Cardiac septum (tissue), 1 donor: ENCODE data around the gene ESPNL. TPM values are rescaled to one million over a fixed set of nuclear protein-coding genes. Genes with fewer than 3 reads are reported as not detected.
A peak's percentile ranks its signal among the peaks of the same experiment; 100 is the strongest.
"Not testable (repeated sequence)": the region's sequence is repeated elsewhere in the genome, so short reads cannot be mapped to it uniquely, and the experiment has no call there.

ENCODE experiments used
- DNase-seq: peaks from one replicate; pipeline ENCODE4 v3.0.0-alpha.2; 2020; ENCODE audit warnings: low spot score
- intact Hi-C: fragments of 100-400 bp; cut with DNase I; formaldehyde crosslinking; loops from one replicate; pipeline ENCODE4 v1.14.0; 2022
- total RNA-seq: library from RNA; stranded (reverse); fragmentation: NEBNext Ultra II Directional; extraction: Animal tissue kit (Norgen Biotek cat#: 25700); gene quantifications from one replicate; pipeline ENCODE4 v1.2.1, GENCODE V29; 2021
- donor health status: DM: no; HTN: no; CAD: no.

The ESPNL gene
- total RNA-seq, 1 donor from 2014 or later: 0.08 TPM

DNA sequence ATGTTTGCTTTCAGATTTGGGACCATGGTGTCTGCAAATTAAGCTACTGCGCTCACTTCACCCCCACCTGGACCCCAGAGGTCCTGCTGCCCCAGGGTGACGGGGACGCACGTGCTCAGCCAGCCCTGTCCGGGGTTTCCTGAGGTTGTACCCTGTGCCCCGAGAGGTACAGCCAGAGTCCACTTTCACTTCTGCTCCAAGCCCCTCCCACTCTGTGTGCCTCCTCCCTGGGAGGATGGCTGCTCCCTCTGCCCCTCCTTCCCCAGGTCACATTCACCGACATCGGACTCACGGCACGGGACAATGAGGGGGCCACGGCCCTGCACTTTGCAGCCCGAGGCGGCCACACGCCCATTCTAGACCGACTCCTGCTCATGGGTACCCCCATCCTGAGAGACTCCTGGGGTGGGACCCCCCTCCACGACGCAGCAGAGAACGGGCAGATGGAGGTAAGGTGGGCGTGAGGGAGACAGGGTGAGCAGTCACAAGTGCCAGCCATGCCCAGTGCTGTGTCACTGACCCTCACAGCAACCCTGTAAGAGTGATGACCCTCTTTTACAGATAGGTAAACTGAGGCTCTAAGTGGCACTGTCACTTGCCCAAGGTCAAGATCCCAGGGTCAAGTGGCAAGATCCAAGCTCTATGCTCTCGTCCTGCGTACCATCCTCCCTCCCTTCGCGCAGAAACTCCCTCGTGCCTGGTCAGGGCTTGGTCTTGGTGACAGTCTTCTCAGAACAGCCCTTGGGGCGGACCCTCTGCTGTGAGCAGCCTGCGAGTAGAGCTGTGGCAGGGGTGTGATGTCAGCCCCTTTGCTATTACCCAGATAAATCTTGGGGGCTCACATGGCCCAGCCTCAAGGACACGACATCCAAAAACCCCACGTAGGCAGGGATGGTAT lies 7.6 kb downstream of the ESPNL start:
- intact Hi-C loops: no loop called here
- peak; percentile 71 for DNase-seq

DNA sequence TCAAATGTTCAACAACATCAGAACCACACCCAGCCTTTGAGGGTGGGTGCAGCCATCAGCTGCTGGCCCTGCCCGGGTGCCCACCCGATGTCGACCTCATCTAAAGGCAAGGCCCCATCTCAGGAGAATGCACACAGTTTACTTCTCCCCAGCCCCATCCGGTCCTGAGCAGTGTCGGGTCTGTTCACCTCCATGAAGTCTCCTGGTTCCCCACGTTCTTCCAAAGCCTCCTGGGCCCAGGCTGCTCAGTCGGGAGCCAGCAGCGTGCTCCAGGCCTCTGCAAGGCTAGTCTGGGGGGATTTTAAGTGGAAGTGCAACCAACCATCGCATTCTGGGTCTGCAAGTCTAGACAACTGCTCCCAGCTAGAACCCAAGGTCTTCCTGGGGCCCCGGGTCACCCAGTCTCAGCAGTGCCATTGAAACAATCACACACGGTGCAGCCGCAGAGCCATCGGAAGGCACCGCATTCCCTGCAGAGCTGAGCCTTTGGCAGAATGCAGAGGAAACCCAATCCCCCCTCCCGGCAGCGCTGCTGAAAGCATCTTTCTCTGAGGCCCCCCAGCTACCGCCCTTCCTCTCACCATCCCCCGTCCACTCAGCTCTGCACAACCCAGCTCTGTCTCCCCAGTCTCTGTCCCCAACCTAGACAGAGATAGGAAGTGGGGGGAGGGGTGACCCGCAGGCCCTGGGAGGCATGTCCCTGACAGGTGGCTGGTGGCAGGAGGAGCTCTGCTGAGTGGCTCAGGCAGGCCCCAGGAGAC lies 8.5 kb downstream of the ESPNL start:
- intact Hi-C loops: no loop called here
- DNase-seq: peak; percentile 71

DNA sequence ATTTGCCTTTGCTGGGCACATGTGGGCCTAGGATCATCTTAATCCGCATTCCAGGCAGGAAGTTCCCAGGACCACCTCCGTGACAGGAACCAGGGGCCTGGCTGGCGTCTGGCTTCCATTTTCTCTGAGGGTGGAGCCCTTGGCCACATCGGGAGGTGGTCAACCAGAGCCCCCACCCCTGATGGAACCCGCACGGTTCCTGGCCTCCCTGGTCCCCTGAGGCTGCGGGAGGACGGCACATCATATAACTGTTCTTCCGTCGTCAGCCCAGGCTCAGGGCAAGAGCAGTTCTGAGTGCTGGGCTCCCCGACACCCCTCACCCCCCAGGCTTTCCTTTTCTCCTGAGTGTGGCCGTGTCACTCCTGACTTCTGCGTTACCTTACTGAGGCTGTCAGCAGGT lies 13.5 kb downstream of the ESPNL start:
- intact Hi-C loops: no loop called here
- DNase-seq: no peak

DNA sequence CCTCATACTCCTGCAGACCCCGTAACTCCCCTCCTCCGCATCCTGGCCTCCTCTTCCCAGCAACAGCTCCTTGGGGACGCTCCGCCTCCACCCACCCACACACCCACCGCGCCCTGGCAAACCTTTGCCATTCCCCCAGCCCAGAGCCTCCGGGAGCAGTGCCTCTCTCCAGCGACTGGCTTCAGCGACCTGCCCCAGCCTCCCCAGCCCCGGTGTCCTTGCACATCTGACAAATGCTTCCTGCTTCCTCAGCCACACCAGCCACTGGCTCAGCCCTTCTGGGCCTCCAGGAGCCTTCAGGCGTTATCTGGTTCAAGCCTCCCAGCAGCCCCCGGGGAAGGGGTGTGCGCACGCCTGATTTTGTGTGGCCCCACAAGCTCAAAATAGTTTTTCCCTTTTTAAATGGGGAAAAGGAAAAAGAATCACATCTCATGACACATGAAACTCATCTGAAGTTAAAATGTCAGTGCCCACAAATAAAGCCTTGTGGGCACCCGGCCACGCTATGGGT lies 14.2 kb downstream of the ESPNL start:
- no peak for DNase-seq
- intact Hi-C loops: no loop called here

DNA sequence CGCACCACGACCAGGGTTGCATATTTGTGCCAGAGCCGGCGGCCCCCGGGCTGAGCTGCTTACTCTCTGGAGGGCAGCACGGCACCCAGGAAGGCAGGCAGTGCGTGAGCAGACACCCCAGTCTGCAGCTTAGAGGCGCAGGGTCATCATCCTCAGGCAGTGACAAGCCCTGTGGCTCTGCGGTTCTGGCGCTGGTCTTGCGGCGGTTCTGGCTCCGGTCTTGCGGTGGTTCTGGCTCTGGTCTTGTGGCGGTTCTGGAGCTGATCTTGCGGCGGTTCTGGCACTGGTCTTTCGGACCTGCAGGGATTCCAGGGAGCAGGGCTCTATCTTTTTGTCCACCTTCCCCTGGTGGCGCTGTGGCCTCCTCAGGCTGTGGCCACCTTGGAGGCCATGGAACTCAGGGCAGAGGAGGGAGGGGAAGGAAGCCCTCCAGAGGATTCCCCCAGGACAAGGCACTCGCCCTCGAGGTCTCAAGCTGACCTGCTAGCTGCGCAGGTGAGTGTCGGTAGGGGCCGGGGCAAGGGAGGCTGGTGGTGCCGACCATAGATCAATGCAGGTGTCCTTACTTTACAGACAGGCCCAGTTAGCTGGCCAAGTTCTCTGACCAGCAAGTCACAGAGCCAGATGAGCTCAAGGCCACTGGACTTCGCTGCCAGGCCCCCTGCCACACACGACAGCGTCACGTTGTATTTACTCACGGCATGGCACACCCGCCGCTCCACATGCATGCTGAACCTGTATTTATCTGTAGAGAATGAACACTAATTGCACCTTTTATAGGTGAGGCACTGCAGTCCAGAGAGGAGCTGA lies 14.9 kb downstream of the ESPNL start:
- DNase-seq: no peak
- intact Hi-C loops: no loop called here

DNA sequence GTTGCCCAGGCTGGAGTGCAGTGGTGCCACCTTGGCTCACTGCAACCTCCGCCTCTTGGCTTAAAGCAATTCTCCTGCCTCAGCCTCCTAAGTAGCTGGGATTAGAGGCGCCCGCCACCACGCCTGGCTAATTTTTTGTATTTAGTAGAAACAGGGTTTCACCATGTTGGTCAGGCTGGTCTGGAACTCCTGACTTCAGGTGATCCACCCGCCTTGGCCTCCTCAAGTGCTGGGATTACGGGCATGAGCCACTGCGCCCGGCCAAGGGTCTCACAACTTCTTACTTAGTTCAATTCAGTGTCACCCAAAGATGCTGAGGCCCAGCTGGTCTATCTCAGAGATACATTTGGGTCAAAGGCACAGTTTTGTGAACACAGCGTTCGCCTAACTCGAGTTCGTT lies 15.6 kb downstream of the ESPNL start:
- intact Hi-C loops, DNase-seq: not testable (repeated sequence)

DNA sequence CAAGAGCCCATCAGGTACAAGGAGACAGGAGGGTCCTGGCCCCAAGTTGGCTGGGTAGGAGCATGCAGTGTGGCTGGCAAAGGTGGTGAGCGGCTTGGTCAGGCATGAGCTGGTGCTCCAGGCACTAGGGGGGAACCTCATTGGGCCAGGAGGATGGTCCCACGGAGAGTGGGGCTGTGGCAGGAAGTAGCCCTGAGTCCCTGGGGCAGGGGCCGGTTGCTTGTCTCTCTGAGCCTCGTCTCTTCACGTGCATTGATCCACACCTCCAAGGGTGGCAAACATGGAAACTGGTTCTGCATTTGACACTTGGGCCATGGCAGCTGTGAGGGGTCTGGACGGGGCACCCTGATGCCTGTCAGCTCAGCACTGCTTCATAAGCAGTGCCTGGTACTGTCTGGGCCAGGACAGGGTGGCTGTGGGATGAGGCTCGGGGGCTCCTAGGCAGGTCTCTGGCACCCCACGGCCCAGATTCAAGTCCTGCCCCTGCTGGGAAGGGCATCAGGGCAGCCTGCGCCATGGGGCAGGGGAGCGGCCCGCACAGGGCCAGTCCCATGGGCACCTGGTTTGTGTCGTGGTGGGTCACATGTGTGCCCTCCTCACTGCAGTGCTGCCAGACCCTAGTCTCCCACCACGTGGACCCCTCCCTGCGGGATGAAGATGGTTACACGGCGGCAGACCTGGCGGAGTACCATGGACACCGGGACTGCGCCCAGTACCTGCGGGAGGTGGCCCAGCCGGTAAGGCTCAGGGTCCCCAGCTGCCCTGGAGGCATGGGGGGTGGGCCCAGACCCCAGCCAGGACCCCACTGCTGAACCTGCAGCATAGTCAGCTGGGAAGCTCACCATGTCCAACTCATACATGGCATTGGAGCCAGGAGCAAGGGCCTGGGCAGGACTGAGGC lies 16.4 kb downstream of the ESPNL start:
- no peak for DNase-seq
- intact Hi-C loops: no loop called here

DNA sequence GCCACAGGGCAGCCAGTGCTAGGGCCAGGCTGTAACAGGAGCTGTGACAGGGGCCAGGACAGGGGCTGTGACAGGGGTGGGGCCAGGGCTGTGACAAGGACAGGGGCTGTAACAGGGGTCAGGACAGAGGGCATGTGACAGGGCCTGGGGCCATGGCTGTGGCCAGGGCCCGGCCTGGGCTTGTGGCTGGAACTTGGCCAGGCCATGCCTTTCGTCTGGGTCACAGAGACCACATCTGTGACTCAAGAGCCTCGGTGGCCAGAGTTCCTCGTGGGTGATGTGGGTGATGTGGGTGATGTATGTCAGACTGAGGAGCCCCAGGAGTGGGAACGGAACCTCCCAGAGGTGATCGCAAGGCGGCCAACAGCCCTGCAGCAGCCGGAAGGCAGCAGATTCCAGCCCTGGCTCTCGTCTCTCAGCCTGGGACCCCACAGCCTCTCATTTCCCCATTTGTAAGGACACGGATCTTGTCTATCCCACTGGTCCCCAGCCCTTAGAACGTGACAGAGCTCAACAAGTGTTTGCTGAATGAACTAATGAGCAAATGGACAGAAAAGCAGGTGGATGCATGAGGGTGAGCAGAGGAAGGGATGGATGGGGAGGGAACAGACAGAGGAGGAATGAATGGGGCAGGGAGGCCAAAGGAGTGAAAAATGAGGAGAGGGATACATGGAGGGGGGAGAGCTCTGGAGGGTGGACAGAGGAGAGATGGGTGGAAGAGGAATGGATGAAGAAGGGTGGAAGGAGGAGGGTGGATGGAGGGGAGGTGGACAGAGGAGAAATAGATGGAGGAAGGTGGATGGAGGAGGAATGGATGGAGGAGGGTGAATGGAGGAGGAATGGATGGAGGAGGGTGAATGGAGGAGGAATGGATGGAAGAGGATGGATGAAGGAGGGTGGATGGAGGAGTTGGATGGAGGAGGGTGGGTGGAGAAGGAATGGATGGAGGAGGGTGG lies 17.3 kb downstream of the ESPNL start:
- no peak for DNase-seq
- intact Hi-C loops: no loop called here

DNA sequence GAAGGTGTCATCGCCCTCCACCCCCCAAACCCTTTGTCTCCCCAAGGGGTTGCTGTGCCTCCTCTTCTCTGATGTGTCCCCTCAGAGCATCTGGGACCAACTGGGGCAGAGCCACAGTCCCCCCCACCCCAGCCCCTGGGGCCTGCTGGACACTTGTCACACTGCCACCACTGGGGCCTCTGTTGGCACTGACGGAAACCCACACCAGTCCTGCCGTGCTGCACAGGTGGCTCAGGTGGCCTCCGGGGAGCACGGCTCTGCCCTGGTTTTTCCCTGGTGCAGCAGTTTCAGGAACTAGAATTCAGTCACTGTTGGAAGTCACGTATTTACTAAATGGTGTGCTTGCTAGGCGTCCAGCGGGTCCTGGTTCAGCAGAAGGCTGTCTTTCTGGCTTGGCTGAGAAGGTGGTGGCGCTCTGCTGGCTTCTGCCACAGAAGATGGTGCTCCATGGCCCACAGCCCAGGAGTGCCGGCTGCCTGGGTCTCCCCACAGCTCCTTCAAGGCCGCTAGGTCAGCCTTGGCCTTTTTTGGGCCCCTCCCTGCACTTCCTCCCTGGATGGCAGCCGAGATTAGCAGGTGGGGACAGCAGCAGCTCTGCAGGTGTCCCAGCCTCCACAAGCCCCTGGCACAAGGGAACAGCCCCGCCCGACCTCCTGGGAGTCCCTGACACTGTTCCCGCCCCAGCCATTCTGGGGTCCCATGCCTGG lies 19.8 kb downstream of the ESPNL start:
- no peak for DNase-seq
- intact Hi-C loops: loop anchor here (5.0 kb wide), 1 partner anchor 142 kb away; no protein-coding TSS in a partner anchor

DNA sequence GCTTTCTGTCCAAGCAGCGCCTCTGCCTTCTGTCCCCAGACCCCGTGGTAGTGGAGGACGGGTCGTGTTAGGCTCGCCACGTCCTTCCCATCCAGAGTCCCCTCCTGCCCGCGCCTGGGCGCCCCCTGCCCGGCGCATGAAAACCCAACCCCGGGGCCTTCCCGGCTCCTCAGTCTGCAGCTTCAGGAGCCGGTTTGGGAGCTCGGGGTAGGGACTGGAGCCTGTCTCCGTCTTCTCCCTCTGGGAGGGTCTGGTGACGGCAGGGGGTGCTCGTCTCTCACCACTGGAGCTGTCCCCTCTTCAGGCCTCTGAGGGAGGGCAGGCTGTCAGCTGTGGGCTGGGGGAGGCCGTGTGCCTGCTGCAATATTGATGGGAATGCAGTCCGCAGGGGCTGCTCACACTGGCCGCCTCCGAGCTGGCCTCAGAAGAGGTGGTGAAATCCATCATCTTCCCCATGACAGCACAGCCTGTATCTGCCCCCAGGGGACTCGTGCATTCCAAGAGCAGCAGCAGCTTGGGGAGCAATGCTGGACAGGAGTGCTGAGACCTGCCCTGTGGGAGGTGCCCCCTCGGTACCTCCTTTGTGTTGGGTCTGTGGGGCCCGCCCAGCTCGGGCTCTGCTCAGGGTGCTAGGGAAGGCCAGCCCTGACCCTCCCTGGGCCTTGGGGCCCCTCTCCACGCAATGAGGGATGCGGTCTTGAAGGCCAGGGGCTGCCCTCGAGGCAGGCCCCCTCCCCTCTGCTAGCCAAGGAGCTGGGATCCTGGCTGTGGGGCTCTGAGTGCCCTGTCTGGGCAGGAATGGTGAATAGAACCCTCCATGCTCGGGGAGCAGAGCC lies 20.5 kb downstream of the ESPNL start:
- no peak for DNase-seq
- intact Hi-C loops: loop anchor here (5.0 kb wide), 1 partner anchor 142 kb away; no protein-coding TSS in a partner anchor

DNA sequence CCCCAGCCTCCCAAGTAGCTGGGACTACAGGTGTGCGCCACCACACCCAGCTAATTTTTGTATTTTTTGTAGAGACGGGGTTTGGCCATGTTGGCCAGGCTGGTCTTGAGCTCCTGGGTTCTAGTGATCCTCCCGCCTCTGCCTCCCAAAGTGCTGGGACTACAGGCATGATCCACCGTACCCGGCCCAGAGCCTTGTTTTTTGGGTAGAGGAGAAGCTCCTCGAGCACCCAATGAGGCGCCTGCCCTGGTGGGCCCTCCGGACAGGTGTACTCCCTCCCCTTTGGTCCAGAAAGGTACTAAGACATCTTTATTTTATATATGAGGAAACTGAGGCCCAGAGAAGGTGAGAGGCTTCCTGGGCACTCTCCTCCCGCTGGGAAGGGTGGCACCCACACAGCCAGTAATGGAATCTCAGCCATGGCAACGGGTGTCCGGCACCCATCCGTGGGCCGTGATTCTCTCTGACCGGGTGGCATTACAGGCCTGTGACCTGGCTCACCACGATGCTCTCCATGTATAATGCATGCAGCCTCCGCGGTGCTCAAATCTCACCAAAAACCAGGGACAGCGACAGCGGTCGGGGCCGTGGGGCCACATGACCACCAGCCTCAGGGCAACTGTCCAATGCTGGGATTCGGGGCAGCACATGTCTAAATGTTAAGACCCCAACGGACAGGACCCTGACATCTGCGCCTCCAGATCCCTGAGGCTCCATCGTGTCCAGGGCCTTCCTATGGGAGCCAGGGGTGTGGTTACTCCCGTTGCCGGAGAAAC lies 21.6 kb downstream of the ESPNL start:
- no peak for DNase-seq
- intact Hi-C loops: loop anchor here (5.0 kb wide), 1 partner anchor 141 kb away; no protein-coding TSS in a partner anchor

DNA sequence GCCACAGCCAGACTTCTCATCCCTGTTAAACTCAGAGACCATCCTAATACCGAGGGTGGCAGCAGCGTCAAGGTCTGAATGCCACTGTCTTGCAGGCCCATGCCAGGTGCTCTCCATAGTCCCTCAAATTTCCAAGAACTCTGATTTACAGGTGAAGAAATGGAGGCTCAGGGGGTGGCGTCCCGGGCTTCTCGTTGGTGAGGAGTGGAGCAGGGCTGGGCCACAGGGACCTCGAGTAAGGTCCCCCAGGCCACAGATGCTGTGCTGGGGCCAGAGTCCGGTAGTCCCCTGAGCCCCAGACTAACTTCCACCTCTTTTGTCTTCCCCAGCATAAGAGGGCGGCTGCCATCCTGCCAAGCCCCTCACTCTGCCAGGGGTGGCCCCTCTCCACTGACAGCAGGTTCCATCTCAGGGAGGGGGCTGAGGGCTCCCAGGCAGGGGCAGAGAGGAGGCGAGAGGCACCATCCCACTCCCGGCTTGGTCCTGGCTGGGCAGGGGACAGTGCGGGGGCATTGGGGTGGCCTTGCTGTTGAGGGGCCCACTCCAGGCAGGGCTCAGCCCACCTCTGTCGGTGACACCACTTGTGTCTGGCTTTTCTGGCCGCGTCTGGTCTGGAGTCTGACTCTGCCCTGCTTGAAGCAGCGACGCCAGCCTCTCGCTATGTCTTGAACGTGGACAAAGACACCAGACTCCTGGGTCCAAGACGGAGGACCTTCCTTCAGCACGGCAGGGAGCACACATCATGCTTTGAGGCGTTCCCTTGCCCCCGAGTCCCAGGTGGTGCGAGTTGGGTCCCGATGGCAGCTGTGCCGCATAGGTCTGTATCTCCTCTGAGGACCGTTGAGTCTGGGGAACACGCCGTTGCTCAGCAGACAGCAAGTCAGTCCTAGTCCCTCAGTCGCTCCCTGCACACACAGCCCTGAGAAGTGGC lies 22.4 kb downstream of the ESPNL start:
- intact Hi-C loops: loop anchor here (5.0 kb wide), 1 partner anchor 140 kb away; no protein-coding TSS in a partner anchor
- DNase-seq: no peak

DNA sequence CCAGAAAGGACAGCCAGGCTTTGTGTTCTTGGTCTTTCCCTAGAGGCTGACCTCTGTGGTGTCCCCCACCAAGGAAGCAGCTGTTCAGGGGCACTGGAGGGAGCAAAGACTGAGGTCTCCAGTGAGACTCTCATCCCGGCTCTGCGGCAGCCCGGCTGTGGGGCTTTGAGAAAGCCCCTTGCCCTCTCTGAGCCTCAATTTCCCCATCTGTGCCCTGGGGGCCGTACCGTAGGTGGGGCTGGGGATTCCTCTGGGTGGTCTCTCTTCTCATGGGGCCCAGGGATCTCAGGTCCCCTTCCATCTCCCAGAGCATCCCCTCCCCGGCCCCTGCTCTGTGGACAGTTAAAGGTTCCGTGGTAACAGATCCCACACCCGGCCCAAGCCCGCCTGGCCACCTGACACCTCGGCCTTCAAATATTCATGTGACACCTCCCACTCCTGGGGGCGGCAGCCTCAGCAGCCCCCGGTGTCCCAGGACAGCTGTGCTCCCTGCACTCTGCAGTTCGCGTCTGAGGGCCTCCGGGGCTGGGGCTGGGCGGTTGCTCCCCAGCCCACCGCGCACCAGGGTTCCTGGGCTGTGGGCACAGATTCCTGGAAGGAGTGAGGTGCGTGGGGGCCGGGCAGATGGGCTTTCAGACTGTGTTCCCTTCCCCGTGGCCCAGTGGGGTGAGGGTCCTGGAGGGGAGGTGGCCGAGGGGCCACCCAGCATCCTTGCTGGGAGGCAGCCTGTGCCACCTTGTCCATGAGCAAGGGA lies 23.3 kb downstream of the ESPNL start:
- DNase-seq: no peak
- intact Hi-C loops: loop anchor here (5.0 kb wide), 1 partner anchor 139 kb away; no protein-coding TSS in a partner anchor
